HCT116 (cell line): ENCODE results near the gene CLEC16A. TPM values are rescaled to one million over a fixed set of nuclear protein-coding genes. Genes with fewer than 3 reads are reported as not detected.

Experiments used
- ATAC-seq: fragments of 200-7000 bp; cut with Tn5 transposase; 2 replicates; pipeline ENCODE4 v1.9.1; 2020; ENCODE audit warnings: mild to moderate bottlenecking, moderate library complexity
- BruUV-seq: library from RNA; stranded (reverse); fragments of 400-500 nt; replicated peaks from 2 replicates; lab custom pipeline; 2021; lab: Mats Ljungman, UMichigan
- CTCF ChIA-PET: fragments of 300-600 bp; sonication (Branson Sonifier 250); formaldehyde crosslinking; loops from one replicate; lab custom pipeline; 2021; ENCODE audit warnings: antibody characterized with exemption; lab: Charles Lee
- POLR2A ChIA-PET: fragments of 300-600, 350-600 bp; sonication (Branson Sonifier 250); formaldehyde crosslinking; loops from one replicate; lab custom pipeline; 2021; ENCODE audit warnings: antibody characterized with exemption; lab: Charles Lee
- RAD21 ChIA-PET, 2 experiments: fragments of 300-600 bp; sonication (Branson Sonifier 250); formaldehyde crosslinking; loops; one replicate each; lab custom pipeline; 2023; ENCODE audit warnings: low total read pairs in 2 of 2; ENCODE audit not compliant: uncharacterized antibody in 2 of 2, unreplicated experiment in 2 of 2, low non-redundant PET in 1 of 2; lab: Charles Lee
- DNase-seq: peaks from one replicate; pipeline ENCODE4 v3.0.0-alpha.2; 2010; ENCODE audit warnings: low read depth, low spot score
- H2AFZ ChIP-seq: fragments of 200-600 bp; shearing (Covaris generic), sonication (generic); 2 replicates; pipeline ENCODE4 v1.6.1; 2017; ENCODE audit warnings: low read depth, mixed run types, mixed read lengths, antibody characterized with exemption, low read length; ENCODE audit not compliant: poor library complexity, severe bottlenecking
- H3K27ac ChIP-seq: 2 replicates; pipeline ENCODE4 v1.5.1; 2012; ENCODE audit warnings: low read depth, low read length
- H3K27me3 ChIP-seq: fragments of 200-600 bp; sonication (generic); 2 replicates; pipeline ENCODE4 v1.6.1; 2016; ENCODE audit warnings: mixed run types, low read length, mixed read lengths; ENCODE audit not compliant: insufficient read depth
- H3K36me3 ChIP-seq, 2 experiments: fragments of 200-500 bp in 1 of 2; fragments of 200-600 bp in 1 of 2; sonication (Bioruptor generic) in 1 of 2; sonication (generic) in 1 of 2; 2 replicates each; pipeline versions ENCODE4 v1.5.1 to v1.6.1; 2014 to 2016; ENCODE audit warnings: low read length in 2 of 2, inconsistent platforms in 1 of 2, mixed read lengths in 1 of 2, mixed run types in 1 of 2; ENCODE audit not compliant: insufficient read depth in 2 of 2, control insufficient read depth in 1 of 2
- H3K4me1 ChIP-seq, 2 experiments: fragments of 200-600 bp in 1 of 2; sonication (generic) in 1 of 2; 2 replicates each; pipeline versions ENCODE4 v1.5.1 to v1.6.1; 2012 to 2017; ENCODE audit warnings: low read length in 2 of 2, inconsistent platforms in 1 of 2, mild to moderate bottlenecking in 1 of 2, mixed read lengths in 1 of 2, mixed run types in 1 of 2, moderate library complexity in 1 of 2; ENCODE audit not compliant: insufficient read depth in 2 of 2, control insufficient read depth in 1 of 2
- H3K4me2 ChIP-seq: fragments of 200-600 bp; sonication (generic); 2 replicates; pipeline ENCODE4 v1.6.1; 2017; ENCODE audit warnings: mixed run types, low read length, mixed read lengths
- H3K4me3 ChIP-seq, 2 experiments: fragments of 200-600 bp in 1 of 2; sonication (generic) in 1 of 2; replicated peaks in 1 of 2; 2 replicates each; pipeline ENCODE4 v1.5.1; 2011 to 2016; ENCODE audit warnings: low read length in 2 of 2, control low read depth in 1 of 2, low read depth in 1 of 2, mild to moderate bottlenecking in 1 of 2, mixed read lengths in 1 of 2, mixed run types in 1 of 2
- H3K79me2 ChIP-seq: fragments of 200-600 bp; sonication (generic); 2 replicates; pipeline ENCODE4 v1.6.1; 2017; ENCODE audit warnings: mild to moderate bottlenecking, mixed run types, low read length, moderate library complexity, mixed read lengths; ENCODE audit not compliant: insufficient read depth
- H3K9ac ChIP-seq: fragments of 200-600 bp; sonication (generic); 2 replicates; pipeline ENCODE4 v1.6.1; 2016; ENCODE audit warnings: low read length, mixed read lengths
- H3K9me2 ChIP-seq: fragments of 200-600 bp; sonication (generic), shearing (Covaris generic); 2 replicates; pipeline ENCODE4 v1.6.1; 2017; ENCODE audit warnings: mixed run types, mild to moderate bottlenecking, moderate library complexity; ENCODE audit not compliant: insufficient read depth
- H3K9me3 ChIP-seq, 2 experiments: fragments of 200-500 bp in 1 of 2; fragments of 200-600 bp in 1 of 2; sonication (Bioruptor generic) in 1 of 2; sonication (generic) in 1 of 2; 2 replicates each; pipeline ENCODE4 v1.6.1; 2014 to 2017; ENCODE audit warnings: low read length in 2 of 2, mixed read lengths in 2 of 2, inconsistent platforms in 1 of 2, low read depth in 1 of 2, mild to moderate bottlenecking in 1 of 2, mixed run types in 1 of 2, moderate library complexity in 1 of 2; ENCODE audit not compliant: control insufficient read depth in 1 of 2, insufficient read depth in 1 of 2
- H4K20me1 ChIP-seq: fragments of 200-600 bp; sonication (generic), shearing (Covaris generic); 2 replicates; pipeline ENCODE4 v1.6.1; 2017; ENCODE audit warnings: mixed run types, mild to moderate bottlenecking, moderate library complexity; ENCODE audit not compliant: insufficient read depth
- CEBPB ChIP-seq: IDR thresholded peaks from 2 replicates; pipeline ENCODE4 v1.6.1; 2012; ENCODE audit warnings: low read depth
- CTCF ChIP-seq, 3 experiments: fragments of 200-600 bp in 1 of 3; sonication (generic) in 1 of 3; IDR thresholded peaks in 2 of 3; conservative IDR thresholded peaks in 1 of 3; 2 replicates each; pipeline ENCODE4 v1.5.1; 2012 to 2017; ENCODE audit warnings: low read depth in 2 of 3, low read length in 2 of 3, antibody characterized with exemption in 1 of 3, borderline replicate concordance in 1 of 3, control low read depth in 1 of 3, mild to moderate bottlenecking in 1 of 3, mixed read lengths in 1 of 3, mixed run types in 1 of 3, moderate library complexity in 1 of 3; ENCODE audit not compliant: insufficient read depth in 1 of 3
- EGR1 ChIP-seq: IDR thresholded peaks from 2 replicates; pipeline ENCODE4 v1.6.1; 2012; ENCODE audit warnings: low read depth
- EZH2phosphoT487 ChIP-seq: fragments of 200-600 bp; IDR thresholded peaks from 2 replicates; pipeline ENCODE4 v1.6.1; 2018; ENCODE audit warnings: antibody characterized with exemption, borderline replicate concordance
- JUND ChIP-seq: IDR thresholded peaks from 2 replicates; pipeline ENCODE4 v1.6.1; 2012
- MAX ChIP-seq: IDR thresholded peaks from 2 replicates; pipeline ENCODE4 v1.6.1; 2012
- POLR2A ChIP-seq: IDR thresholded peaks from 2 replicates; pipeline ENCODE4 v1.7.0; 2011; ENCODE audit warnings: borderline replicate concordance; ENCODE audit not compliant: insufficient read depth, insufficient read length; ENCODE audit errors: extremely low read depth
- POLR2AphosphoS5 ChIP-seq: IDR thresholded peaks from 2 replicates; pipeline ENCODE4 v1.6.1; 2011; ENCODE audit warnings: mild to moderate bottlenecking, low read depth, low read length, moderate library complexity
- RAD21 ChIP-seq: IDR thresholded peaks from 2 replicates; pipeline ENCODE4 v1.6.1; 2012; ENCODE audit warnings: low read depth, mild to moderate bottlenecking
- SRF ChIP-seq: IDR thresholded peaks from 2 replicates; pipeline ENCODE4 v1.6.1; 2012; ENCODE audit warnings: low read depth
- YY1 ChIP-seq: IDR thresholded peaks from 2 replicates; pipeline ENCODE4 v1.6.1; 2011; ENCODE audit warnings: low read length, low read depth, moderate library complexity, mild to moderate bottlenecking; ENCODE audit not compliant: insufficient replicate concordance; ENCODE audit errors: extremely low read depth
- intact Hi-C: fragments of 100-400 bp; cut with micrococcal nuclease; formaldehyde crosslinking; loops from 2 replicates; pipeline ENCODE4 v1.10.0; 2022
- total RNA-seq: library from RNA; stranded (reverse); gene quantifications from one replicate; pipeline ENCODE4 v1.2.1, GENCODE V29; 2021; ENCODE audit not compliant: unreplicated experiment
- TF ChIP-seq, protein P1 (sequence below): IDR thresholded peaks from 2 replicates; pipeline ENCODE4 v1.6.1; 2012; ENCODE audit warnings: low read depth
- TF ChIP-seq, protein P2 (sequence below): IDR thresholded peaks from 2 replicates; pipeline ENCODE4 v1.6.1; 2011; ENCODE audit warnings: mild to moderate bottlenecking, low read length, moderate library complexity; ENCODE audit not compliant: insufficient replicate concordance; ENCODE audit errors: extremely low read depth

CLEC16A gene
- total RNA-seq, 1 experiment from 2014 or later, result 18.0 TPM

DNA sequence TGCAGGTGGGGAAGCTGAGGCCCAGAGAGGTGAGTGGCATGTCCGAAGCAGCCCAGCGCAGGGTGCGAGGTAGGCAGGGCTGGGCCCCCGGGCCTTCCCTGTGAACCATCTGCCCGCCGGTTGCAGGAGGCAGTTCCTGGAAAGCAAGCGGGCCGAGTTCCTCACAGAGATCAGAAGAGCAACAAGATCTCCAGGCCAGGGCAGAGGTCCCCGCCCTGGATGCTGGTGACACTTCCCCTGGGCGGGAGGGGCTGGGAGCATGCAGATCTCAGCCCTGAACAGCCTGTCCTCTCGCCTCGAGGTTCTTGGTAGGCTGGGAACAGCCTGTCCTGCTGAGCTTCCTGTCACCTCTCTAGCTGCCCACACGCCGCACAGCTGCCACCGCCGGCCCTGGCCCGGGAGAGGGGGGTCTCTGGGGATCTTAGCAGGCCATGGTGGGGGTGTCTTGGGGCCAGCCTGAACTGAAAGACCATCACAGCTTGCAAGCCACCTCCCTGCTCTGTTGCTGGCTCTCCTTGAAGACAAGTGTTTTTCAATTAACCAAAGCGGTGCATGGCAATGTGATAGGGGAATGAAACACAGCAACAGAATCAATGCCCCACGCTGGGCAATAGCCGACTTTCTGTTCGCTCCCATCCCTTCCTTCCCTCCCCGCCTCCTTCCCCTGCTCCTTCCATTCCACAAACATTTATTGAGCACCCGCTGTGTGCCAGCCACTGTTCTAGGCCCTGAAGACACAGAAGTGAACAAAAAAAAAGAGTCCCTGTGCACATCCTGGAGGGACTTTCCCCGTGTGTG, 279.9 kb downstream of the CLEC16A start:
- H3K9ac ChIP-seq, result no peak overlapping the region
- H3K4me1 ChIP-seq, result no peaks in the 10 kb centered on the region
- no peak overlapping the region for H3K27ac ChIP-seq
- ATAC-seq (peak; percentile 27; the same call in 1 of the 2 replicates), DNase-seq (no peak)
- BruUV-seq, result no TSS peak
- no peaks in the 10 kb centered on the region for H3K36me3 ChIP-seq
- no peaks in the 10 kb centered on the region for H3K9me2 ChIP-seq
- peaks cover 0 to under 1% of the 10 kb centered on the region in 2 experiments; a peak in 1 of 4 replicates for H3K9me3 ChIP-seq
- no peak overlapping the region for H3K4me3 ChIP-seq
- H4K20me1 ChIP-seq, result no peaks in the 10 kb centered on the region
- no peak overlapping the region for H2AFZ ChIP-seq
- ChIA-PET RAD21 (no interaction called here), CTCF (no interaction called here), POLR2A (no interaction called here)
- TF ChIP-seq, protein P1, sequence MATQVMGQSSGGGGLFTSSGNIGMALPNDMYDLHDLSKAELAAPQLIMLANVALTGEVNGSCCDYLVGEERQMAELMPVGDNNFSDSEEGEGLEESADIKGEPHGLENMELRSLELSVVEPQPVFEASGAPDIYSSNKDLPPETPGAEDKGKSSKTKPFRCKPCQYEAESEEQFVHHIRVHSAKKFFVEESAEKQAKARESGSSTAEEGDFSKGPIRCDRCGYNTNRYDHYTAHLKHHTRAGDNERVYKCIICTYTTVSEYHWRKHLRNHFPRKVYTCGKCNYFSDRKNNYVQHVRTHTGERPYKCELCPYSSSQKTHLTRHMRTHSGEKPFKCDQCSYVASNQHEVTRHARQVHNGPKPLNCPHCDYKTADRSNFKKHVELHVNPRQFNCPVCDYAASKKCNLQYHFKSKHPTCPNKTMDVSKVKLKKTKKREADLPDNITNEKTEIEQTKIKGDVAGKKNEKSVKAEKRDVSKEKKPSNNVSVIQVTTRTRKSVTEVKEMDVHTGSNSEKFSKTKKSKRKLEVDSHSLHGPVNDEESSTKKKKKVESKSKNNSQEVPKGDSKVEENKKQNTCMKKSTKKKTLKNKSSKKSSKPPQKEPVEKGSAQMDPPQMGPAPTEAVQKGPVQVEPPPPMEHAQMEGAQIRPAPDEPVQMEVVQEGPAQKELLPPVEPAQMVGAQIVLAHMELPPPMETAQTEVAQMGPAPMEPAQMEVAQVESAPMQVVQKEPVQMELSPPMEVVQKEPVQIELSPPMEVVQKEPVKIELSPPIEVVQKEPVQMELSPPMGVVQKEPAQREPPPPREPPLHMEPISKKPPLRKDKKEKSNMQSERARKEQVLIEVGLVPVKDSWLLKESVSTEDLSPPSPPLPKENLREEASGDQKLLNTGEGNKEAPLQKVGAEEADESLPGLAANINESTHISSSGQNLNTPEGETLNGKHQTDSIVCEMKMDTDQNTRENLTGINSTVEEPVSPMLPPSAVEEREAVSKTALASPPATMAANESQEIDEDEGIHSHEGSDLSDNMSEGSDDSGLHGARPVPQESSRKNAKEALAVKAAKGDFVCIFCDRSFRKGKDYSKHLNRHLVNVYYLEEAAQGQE, result no peak
- TF ChIP-seq CEBPB (no peak), YY1 (no peak), CTCF (IDR thresholded peaks at IDR 0.05 in 2 of 3, conservative IDR thresholded peaks at IDR 0.05 in 1 of 3; ENCODE audit: borderline replicate concordance in 1 of 3, insufficient read depth in 1 of 3, low read depth in 2 of 3, low read length in 2 of 3) (no peak), EGR1 (no peak), SRF (no peak), POLR2AphosphoS5 (no peak), JUND (no peak), MAX (no peak), POLR2A (no peak), RAD21 (no peak), EZH2phosphoT487 (no peak)
- TF ChIP-seq, protein P2, sequence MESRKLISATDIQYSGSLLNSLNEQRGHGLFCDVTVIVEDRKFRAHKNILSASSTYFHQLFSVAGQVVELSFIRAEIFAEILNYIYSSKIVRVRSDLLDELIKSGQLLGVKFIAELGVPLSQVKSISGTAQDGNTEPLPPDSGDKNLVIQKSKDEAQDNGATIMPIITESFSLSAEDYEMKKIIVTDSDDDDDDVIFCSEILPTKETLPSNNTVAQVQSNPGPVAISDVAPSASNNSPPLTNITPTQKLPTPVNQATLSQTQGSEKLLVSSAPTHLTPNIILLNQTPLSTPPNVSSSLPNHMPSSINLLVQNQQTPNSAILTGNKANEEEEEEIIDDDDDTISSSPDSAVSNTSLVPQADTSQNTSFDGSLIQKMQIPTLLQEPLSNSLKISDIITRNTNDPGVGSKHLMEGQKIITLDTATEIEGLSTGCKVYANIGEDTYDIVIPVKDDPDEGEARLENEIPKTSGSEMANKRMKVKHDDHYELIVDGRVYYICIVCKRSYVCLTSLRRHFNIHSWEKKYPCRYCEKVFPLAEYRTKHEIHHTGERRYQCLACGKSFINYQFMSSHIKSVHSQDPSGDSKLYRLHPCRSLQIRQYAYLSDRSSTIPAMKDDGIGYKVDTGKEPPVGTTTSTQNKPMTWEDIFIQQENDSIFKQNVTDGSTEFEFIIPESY, result no peak
- intact Hi-C loops, result no loop called here
- H3K27me3 ChIP-seq, result no peaks in the 10 kb centered on the region
- no peaks in the 10 kb centered on the region for H3K79me2 ChIP-seq
- H3K4me2 ChIP-seq, result no peak overlapping the region
